Muscle of leg (tissue), 11 donors: ENCODE data around the gene SSC5D. TPM values are rescaled to one million over a fixed set of nuclear protein-coding genes. Genes with fewer than 3 reads are reported as not detected.

Experiments used
- DNase-seq: peaks from one replicate; pipeline ENCODE4 v3.0.0; 2013
- H3K27ac ChIP-seq: one replicate; pipeline ENCODE4 v1.5.1; 2013; ENCODE audit warnings: mild to moderate bottlenecking, low read length, control low read depth
- H3K27me3 ChIP-seq: one replicate; pipeline ENCODE4 v1.6.1; 2013; ENCODE audit warnings: low read length; ENCODE audit not compliant: control insufficient read depth, insufficient read depth
- H3K36me3 ChIP-seq: one replicate; pipeline ENCODE4 v1.6.1; 2013; ENCODE audit warnings: low read length; ENCODE audit not compliant: control insufficient read depth, insufficient read depth
- H3K4me1 ChIP-seq: one replicate; pipeline ENCODE4 v1.6.1; 2013; ENCODE audit warnings: low read length; ENCODE audit not compliant: control insufficient read depth, insufficient read depth
- H3K4me3 ChIP-seq: one replicate; pipeline ENCODE4 v1.5.1; 2013; ENCODE audit warnings: low read length, control low read depth
- H3K9me3 ChIP-seq: replicated peaks from 2 replicates; pipeline ENCODE4 v1.6.1; 2013; ENCODE audit warnings: low read depth, low read length; ENCODE audit not compliant: control insufficient read depth
- WGBS: methylation state at CpG from one replicate; pipeline ENCODE4 v1.1.5; 2013; ENCODE audit warnings: missing lambda C conversion rate; ENCODE audit not compliant: insufficient coverage; 5-methylcytosine and 5-hydroxymethylcytosine counted together
- polyA plus RNA-seq, 8 donors: library from polyadenylated mRNA; unstranded; fragments of 120-200 nt; gene quantifications; one replicate each; pipeline versions ENCODE4 v1.2.1 to v1.2.3, GENCODE V29; 2013; ENCODE audit warnings: inconsistent platforms in 1 of 8, low replicate concordance in 1 of 8; ENCODE audit not compliant: insufficient read length in 8 of 8, insufficient read depth in 1 of 8
- total RNA-seq: library from RNA; stranded (reverse); fragments of 120-200 nt; gene quantifications from one replicate; pipeline ENCODE4 v1.2.4, GENCODE V29; 2013

Gene SSC5D
- total and polyA plus RNA-seq, 9 donors: 7.9 to 54.8 (median 23.7) TPM

GRCh38 chr19:55473225-55474012 lies 14.8 kb upstream of the SSC5D start:
- H3K4me3 ChIP-seq: no peak overlapping the region
- peak overlapping the region; percentile 67 for H3K27ac ChIP-seq
- no peak for DNase-seq
- H3K36me3 ChIP-seq: no peaks in the 10 kb centered on the region
- no peaks in the 10 kb centered on the region for H3K9me3 ChIP-seq
- 38% methylated on average over 12 of the region's 16 CpGs for WGBS
- no peaks in the 10 kb centered on the region for H3K27me3 ChIP-seq
- H3K4me1 ChIP-seq: peaks cover 45% of the 10 kb centered on the region

- H3K27me3 ChIP-seq: no peaks in the 10 kb centered on the region
- no peak for DNase-seq
- no peak overlapping the region for H3K4me3 ChIP-seq
- H3K36me3 ChIP-seq: no peaks in the 10 kb centered on the region
- WGBS: 92% methylated on average over 5 of the region's 19 CpGs
- H3K27ac ChIP-seq: peak overlapping the region; percentile 52
- peaks cover 46% of the 10 kb centered on the region for H3K4me1 ChIP-seq
- H3K9me3 ChIP-seq: no peaks in the 10 kb centered on the region
These were observed 13.7 kb upstream of the SSC5D start for GRCh38 chr19:55474269-55475265.

GRCh38 chr19:55476100-55476775 lies 12.0 kb upstream of the SSC5D start, which contains the start of gene ZNF628:
TSS of gene ZNF628 (plus strand) at chr19:55476617. CDS start at chr19:55479911, 3,294 bp downstream.
- no peaks in the 10 kb centered on the region for H3K27me3 ChIP-seq
- peak; percentile 100 for DNase-seq
- peak within 1 kb of the TSS; percentile 93 for H3K27ac ChIP-seq
- peaks cover under 1% of the 10 kb centered on the region for H3K36me3 ChIP-seq
- WGBS: under 1% methylated on average over 44 of the region's 61 CpGs
- H3K4me3 ChIP-seq: peak within 1 kb of the TSS; percentile 67
- no peaks in the 10 kb centered on the region for H3K9me3 ChIP-seq
- peaks cover 46% of the 10 kb centered on the region for H3K4me1 ChIP-seq

GRCh38 chr19:55477905-55478304 lies 10.3 kb upstream of the SSC5D start:
- H3K4me1 ChIP-seq: peaks cover 44% of the 10 kb centered on the region
- H3K4me3 ChIP-seq: no peak overlapping the region

GRCh38 chr19:55478364-55478763 lies 9.9 kb upstream of the SSC5D start:
- H3K27me3 ChIP-seq: no peaks in the 10 kb centered on the region
- no peak overlapping the region for H3K4me3 ChIP-seq
- peaks cover 9% of the 10 kb centered on the region for H3K36me3 ChIP-seq
- DNase-seq: no peak
- no peaks in the 10 kb centered on the region for H3K9me3 ChIP-seq
- H3K4me1 ChIP-seq: peaks cover 40% of the 10 kb centered on the region
- H3K27ac ChIP-seq: no peak overlapping the region
- 83% methylated on average over 12 of the region's 12 CpGs for WGBS

More at GRCh38 chr19:55477905-55478304, 10.3 kb upstream of the SSC5D start:
- peaks cover 9% of the 10 kb centered on the region for H3K36me3 ChIP-seq
- H3K27me3 ChIP-seq: no peaks in the 10 kb centered on the region
- no peak overlapping the region for H3K27ac ChIP-seq
- no peak for DNase-seq
- no peaks in the 10 kb centered on the region for H3K9me3 ChIP-seq
- WGBS: 84% methylated on average over 13 of the region's 13 CpGs

GRCh38 chr19:55479045-55479444 lies 9.2 kb upstream of the SSC5D start:
- 83% methylated on average over 17 of the region's 17 CpGs for WGBS
- Histone ChIP-seq H3K4me3 (no peak overlapping the region), H3K27ac (no peak overlapping the region), H3K4me1 (peaks cover 36% of the 10 kb centered on the region), H3K9me3 (no peaks in the 10 kb centered on the region), H3K36me3 (peaks cover 14% of the 10 kb centered on the region), H3K27me3 (no peaks in the 10 kb centered on the region)
- DNase-seq: no peak

GRCh38 chr19:55479451-55480230 lies 8.6 kb upstream of the SSC5D start:
- no peak overlapping the region for H3K27ac ChIP-seq
- no peaks in the 10 kb centered on the region for H3K9me3 ChIP-seq
- 78% methylated on average over 13 of the region's 15 CpGs for WGBS
- H3K4me1 ChIP-seq: peaks cover 36% of the 10 kb centered on the region
- DNase-seq: no peak
- no peak overlapping the region for H3K4me3 ChIP-seq
- peaks cover 14% of the 10 kb centered on the region for H3K36me3 ChIP-seq
- H3K27me3 ChIP-seq: no peaks in the 10 kb centered on the region

GRCh38 chr19:55481148-55481793 lies 7.0 kb upstream of the SSC5D start:
- no peak overlapping the region for H3K27ac ChIP-seq
- H3K36me3 ChIP-seq: peaks cover 14% of the 10 kb centered on the region
- 91% methylated on average over 43 of the region's 52 CpGs for WGBS
- H3K27me3 ChIP-seq: no peaks in the 10 kb centered on the region
- DNase-seq: no peak
- peaks cover 35% of the 10 kb centered on the region for H3K4me1 ChIP-seq
- no peak overlapping the region for H3K4me3 ChIP-seq
- no peaks in the 10 kb centered on the region for H3K9me3 ChIP-seq

GRCh38 chr19:55481794-55482155 lies 6.5 kb upstream of the SSC5D start:
- H3K4me1 ChIP-seq: peaks cover 40% of the 10 kb centered on the region
- H3K27ac ChIP-seq: no peak overlapping the region
- peaks cover 14% of the 10 kb centered on the region for H3K36me3 ChIP-seq
- WGBS: 63% methylated on average over 25 of the region's 40 CpGs
- no peaks in the 10 kb centered on the region for H3K27me3 ChIP-seq
- no peak overlapping the region for H3K4me3 ChIP-seq
- DNase-seq: no peak
- no peaks in the 10 kb centered on the region for H3K9me3 ChIP-seq
